ENCODE measurements around the gene FABP1. TPM values are rescaled to one million over a fixed set of nuclear protein-coding genes. Genes with fewer than 3 reads are reported as not detected.

FABP1 gene
- total RNA-seq, result not detected

DNA sequence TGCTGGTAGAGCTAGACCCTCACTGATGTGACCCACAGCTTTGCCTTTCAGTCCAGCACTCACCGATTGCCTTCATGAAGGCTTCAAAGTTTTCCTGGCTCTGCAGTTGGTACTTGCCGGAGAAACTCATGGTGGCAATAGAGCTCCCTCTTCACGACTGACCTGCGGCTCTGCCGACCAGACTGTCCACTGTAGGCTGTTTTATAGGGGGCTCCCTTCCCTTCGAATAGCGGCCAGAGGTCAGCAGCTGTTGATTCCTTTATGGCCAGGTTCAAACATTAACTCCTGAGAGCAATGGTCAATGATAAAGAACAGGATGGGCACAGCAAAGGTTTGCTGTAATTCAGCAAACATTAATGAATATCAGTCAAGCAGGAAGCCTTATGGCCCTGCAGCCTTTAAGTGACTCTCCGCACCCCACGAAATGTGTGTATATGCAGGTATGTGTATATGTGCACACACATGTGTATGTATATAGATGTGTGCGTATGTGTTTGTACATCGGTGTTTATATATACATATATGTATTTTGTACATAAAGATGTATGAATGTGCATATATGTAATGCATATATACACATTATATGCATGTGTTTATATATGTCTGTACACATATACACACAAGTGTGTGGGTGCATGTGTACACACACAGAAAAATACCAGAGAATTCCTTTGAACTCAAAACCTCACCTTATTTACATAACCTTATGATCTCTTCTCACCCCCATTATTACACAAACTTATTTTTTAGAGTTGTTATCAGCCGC is at the start of gene FABP1:
FABP1 (minus strand) TSS at position 175 of the 766 bp plus-strand sequence; CDS start at position 130, 45 bp downstream.
- no peak for DNase-seq
- H3K4me1 ChIP-seq, result no peaks in the 10 kb centered on the region
- 85 to 86% methylated on average over 12 of the region's 12 CpGs for WGBS, 2 donors
- intact Hi-C loops (cut with DNase I), result no loop called here
- H3K27ac ChIP-seq, result no peak within 1 kb of the TSS
- no peak within 1 kb of the TSS for H3K4me3 ChIP-seq (replicated peaks in 1 of 3)
- H3K9me3 ChIP-seq, result no peaks in the 10 kb centered on the region
- TF ChIP-seq POLR2A (IDR thresholded peaks at IDR 0.05), result no peak
- TF ChIP-seq, protein P1, sequence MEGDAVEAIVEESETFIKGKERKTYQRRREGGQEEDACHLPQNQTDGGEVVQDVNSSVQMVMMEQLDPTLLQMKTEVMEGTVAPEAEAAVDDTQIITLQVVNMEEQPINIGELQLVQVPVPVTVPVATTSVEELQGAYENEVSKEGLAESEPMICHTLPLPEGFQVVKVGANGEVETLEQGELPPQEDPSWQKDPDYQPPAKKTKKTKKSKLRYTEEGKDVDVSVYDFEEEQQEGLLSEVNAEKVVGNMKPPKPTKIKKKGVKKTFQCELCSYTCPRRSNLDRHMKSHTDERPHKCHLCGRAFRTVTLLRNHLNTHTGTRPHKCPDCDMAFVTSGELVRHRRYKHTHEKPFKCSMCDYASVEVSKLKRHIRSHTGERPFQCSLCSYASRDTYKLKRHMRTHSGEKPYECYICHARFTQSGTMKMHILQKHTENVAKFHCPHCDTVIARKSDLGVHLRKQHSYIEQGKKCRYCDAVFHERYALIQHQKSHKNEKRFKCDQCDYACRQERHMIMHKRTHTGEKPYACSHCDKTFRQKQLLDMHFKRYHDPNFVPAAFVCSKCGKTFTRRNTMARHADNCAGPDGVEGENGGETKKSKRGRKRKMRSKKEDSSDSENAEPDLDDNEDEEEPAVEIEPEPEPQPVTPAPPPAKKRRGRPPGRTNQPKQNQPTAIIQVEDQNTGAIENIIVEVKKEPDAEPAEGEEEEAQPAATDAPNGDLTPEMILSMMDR (IDR thresholded peaks at IDR 0.05), result no peak
- no peaks in the 10 kb centered on the region for H3K36me3 ChIP-seq
- no peaks in the 10 kb centered on the region for H3K27me3 ChIP-seq

GRCh38 chr2:88177556-88177955 is 49.7 kb upstream of the FABP1 start:
- TF ChIP-seq POLR2A (IDR thresholded peaks at IDR 0.05), result no peak
- TF ChIP-seq, protein P1 (IDR thresholded peaks at IDR 0.05), result no peak
- intact Hi-C loops (cut with DNase I), result no loop called here
- no peaks in the 10 kb centered on the region for H3K27me3 ChIP-seq
- no peak for DNase-seq
- H3K4me3 ChIP-seq (replicated peaks in 1 of 3), result no peak overlapping the region
- no peaks in the 10 kb centered on the region for H3K9me3 ChIP-seq
- 95 to 97% methylated on average over 3 of the region's 3 CpGs for WGBS, 2 donors
- H3K36me3 ChIP-seq, result peaks cover 0 to 3% of the 10 kb centered on the region in 2 donors
- H3K4me1 ChIP-seq, result no peaks in the 10 kb centered on the region
- no peak overlapping the region for H3K27ac ChIP-seq

GRCh38 chr2:88176352-88176984 is 48.6 kb upstream of the FABP1 start:
- Histone ChIP-seq H3K27me3 (no peaks in the 10 kb centered on the region), H3K9me3 (no peaks in the 10 kb centered on the region), H3K27ac (no peak overlapping the region), H3K4me3 (replicated peaks in 1 of 3) (no peak overlapping the region), H3K36me3 (no peaks in the 10 kb centered on the region), H3K4me1 (peaks cover 0 to 3% of the 10 kb centered on the region in 2 donors)
- intact Hi-C loops (cut with DNase I), result no loop called here
- DNase-seq, result no peak
- no peak for TF ChIP-seq POLR2A (IDR thresholded peaks at IDR 0.05)
- TF ChIP-seq, protein P1 (IDR thresholded peaks at IDR 0.05), result no peak
- 52 to 77% methylated on average over 3 of the region's 3 CpGs for WGBS, 2 donors

GRCh38 chr2:88172882-88173281 is 45.0 kb upstream of the FABP1 start:
- H3K36me3 ChIP-seq, result no peaks in the 10 kb centered on the region
- no peak for DNase-seq
- peaks cover 6 to 10% of the 10 kb centered on the region in 2 donors for H3K4me1 ChIP-seq
- no peaks in the 10 kb centered on the region for H3K9me3 ChIP-seq
- intact Hi-C loops (cut with DNase I), result no loop called here
- TF ChIP-seq, protein P1 (IDR thresholded peaks at IDR 0.05), result no peak
- TF ChIP-seq POLR2A (IDR thresholded peaks at IDR 0.05), result no peak
- H3K4me3 ChIP-seq (replicated peaks in 1 of 3), result no peak overlapping the region
- H3K27me3 ChIP-seq, result no peaks in the 10 kb centered on the region
- no peak overlapping the region for H3K27ac ChIP-seq
- WGBS, 2 donors, result 80 to 97% methylated on average over 5 to 6 of the region's 6 CpGs

GRCh38 chr2:88171966-88172365 is 44.1 kb upstream of the FABP1 start:
- TF ChIP-seq, protein P1 (IDR thresholded peaks at IDR 0.05), result no peak
- TF ChIP-seq POLR2A (IDR thresholded peaks at IDR 0.05), result no peak
- Histone ChIP-seq H3K36me3 (no peaks in the 10 kb centered on the region), H3K27ac (no peak overlapping the region), H3K27me3 (no peaks in the 10 kb centered on the region), H3K4me3 (replicated peaks in 1 of 3) (no peak overlapping the region), H3K9me3 (no peaks in the 10 kb centered on the region), H3K4me1 (peaks cover 6 to 10% of the 10 kb centered on the region in 2 donors)
- DNase-seq, result no peak
- intact Hi-C loops (cut with DNase I), result no loop called here
- WGBS, 2 donors, result 100% methylated on average over 1 of the region's 1 CpG; no CpG with 5 or more reads in 1 of the 2 donors
